ENCODE results near the gene CCDC107. TPM values are rescaled to one million over a fixed set of nuclear protein-coding genes. Genes with fewer than 3 reads are reported as not detected.
A peak's percentile ranks its signal among the peaks of the same experiment; 100 is the strongest.
"Not testable (repeated sequence)": the region's sequence is repeated elsewhere in the genome, so short reads cannot be mapped to it uniquely, and the experiment has no call there.

CCDC107 gene
- total RNA-seq, 1 donor from 2014 or later = 59.2 TPM

- DNase-seq (ENCODE audit: low spot score) = not testable (repeated sequence)
Measured at GRCh38 chr9:35637427-35637955, 20.6 kb upstream of the CCDC107 start.

- DNase-seq (ENCODE audit: low spot score) = not testable (repeated sequence)
Measured at GRCh38 chr9:35638751-35639150, 19.3 kb upstream of the CCDC107 start.

- DNase-seq (ENCODE audit: low spot score) = not testable (repeated sequence)
Measured at GRCh38 chr9:35639225-35639624, 18.9 kb upstream of the CCDC107 start.

GRCh38 chr9:35639631-35640030 lies 18.5 kb upstream of the CCDC107 start:
- no peak for DNase-seq (ENCODE audit: low spot score)

- not testable (repeated sequence) for DNase-seq (ENCODE audit: low spot score)
Measured at GRCh38 chr9:35640431-35640830, 17.7 kb upstream of the CCDC107 start.

GRCh38 chr9:35641478-35641877 lies 16.6 kb upstream of the CCDC107 start:
- DNase-seq (ENCODE audit: low spot score) = not testable (repeated sequence)

- DNase-seq (ENCODE audit: low spot score) = no peak
Measured at GRCh38 chr9:35643046-35643445, 15.0 kb upstream of the CCDC107 start.

- DNase-seq (ENCODE audit: low spot score) = not testable (repeated sequence)
Measured at GRCh38 chr9:35645736-35646135, 12.4 kb upstream of the CCDC107 start.

GRCh38 chr9:35646153-35646532 lies 11.9 kb upstream of the CCDC107 start:
- peak; percentile 71 for DNase-seq (ENCODE audit: low spot score)

GRCh38 chr9:35646533-35647265 lies 11.4 kb upstream of the CCDC107 start:
- peak; percentile 94 for DNase-seq (ENCODE audit: low spot score)

- no peak for DNase-seq (ENCODE audit: low spot score)
Measured at GRCh38 chr9:35649431-35650340, 8.4 kb upstream of the CCDC107 start.

GRCh38 chr9:35650341-35651158 lies 7.5 kb upstream of the CCDC107 start, which contains the start of gene SIT1:
SIT1 (minus strand) TSS chr9:35650931; CDS start chr9:35650853, 78 bp downstream.
- DNase-seq (ENCODE audit: low spot score) = no peak

GRCh38 chr9:35651956-35652828 lies 5.9 kb upstream of the CCDC107 start:
- DNase-seq (ENCODE audit: low spot score) = no peak

GRCh38 chr9:35652829-35653209 lies 5.3 kb upstream of the CCDC107 start:
- no peak for DNase-seq (ENCODE audit: low spot score)

- DNase-seq (ENCODE audit: low spot score) = no peak
Measured at GRCh38 chr9:35653611-35654010, 4.5 kb upstream of the CCDC107 start.

GRCh38 chr9:35656348-35656747 lies 1.7 kb upstream of the CCDC107 start:
- DNase-seq (ENCODE audit: low spot score) = no peak

GRCh38 chr9:35656831-35657545 lies 1.1 kb upstream of the CCDC107 start:
- no peak for DNase-seq (ENCODE audit: low spot score)

- peak; percentile 97 for DNase-seq (ENCODE audit: low spot score)
Measured at GRCh38 chr9:35657546-35658136, 451 bp upstream of the CCDC107 start, which contains the start of gene RMRP. RMRP (minus strand) TSS chr9:35658019.

- no peak for DNase-seq (ENCODE audit: low spot score)
Measured at GRCh38 chr9:35658968-35659220, 802 bp downstream of the CCDC107 start.

- no peak for DNase-seq (ENCODE audit: low spot score)
Measured at GRCh38 chr9:35659340-35659739, 1.2 kb downstream of the CCDC107 start.
